ENCODE results near the gene GOLGA6L6. TPM values are rescaled to one million over a fixed set of nuclear protein-coding genes. Genes with fewer than 3 reads are reported as not detected.
"Not testable (repeated sequence)": the region's sequence is repeated elsewhere in the genome, so short reads cannot be mapped to it uniquely, and the experiment has no call there.

Gene GOLGA6L6, protein sequence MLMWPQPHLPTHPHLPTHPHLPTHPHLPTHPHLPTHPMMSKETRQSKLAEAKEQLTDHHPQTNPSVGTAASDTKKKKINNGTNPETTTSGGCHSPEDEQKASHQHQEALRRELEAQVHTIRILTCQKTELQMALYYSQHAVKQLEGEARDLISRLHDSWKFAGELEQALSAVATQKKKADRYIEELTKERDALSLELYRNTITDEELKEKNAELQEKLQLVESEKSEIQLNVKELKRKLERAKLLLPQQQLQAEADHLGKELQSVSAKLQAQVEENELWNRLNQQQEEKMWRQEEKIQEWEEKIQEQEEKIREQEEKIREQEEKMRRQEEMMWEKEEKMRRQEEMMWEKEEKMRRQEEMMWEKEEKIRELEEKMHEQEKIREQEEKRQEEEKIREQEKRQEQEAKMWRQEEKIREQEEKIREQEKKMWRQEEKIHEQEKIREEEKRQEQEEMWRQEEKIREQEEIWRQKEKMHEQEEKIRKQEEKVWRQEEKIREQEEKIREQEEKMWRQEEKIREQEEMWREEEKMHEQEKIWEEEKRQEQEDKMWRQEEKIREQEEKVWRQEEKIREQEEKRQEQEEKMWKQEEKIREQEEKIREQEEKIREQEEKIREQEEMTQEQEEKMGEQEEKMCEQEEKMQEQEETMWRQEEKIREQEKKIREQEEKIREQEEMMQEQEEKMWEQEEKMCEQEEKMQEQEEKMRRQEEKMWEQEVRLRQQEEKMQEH
- not detected for polyA plus RNA-seq (2013, experiment 1 of 4)
- not detected for polyA plus RNA-seq (2013, experiment 2 of 4)
- not detected for polyA plus RNA-seq (2013, experiment 3 of 4)
- polyA plus RNA-seq (2013, experiment 4 of 4) = not detected

DNA sequence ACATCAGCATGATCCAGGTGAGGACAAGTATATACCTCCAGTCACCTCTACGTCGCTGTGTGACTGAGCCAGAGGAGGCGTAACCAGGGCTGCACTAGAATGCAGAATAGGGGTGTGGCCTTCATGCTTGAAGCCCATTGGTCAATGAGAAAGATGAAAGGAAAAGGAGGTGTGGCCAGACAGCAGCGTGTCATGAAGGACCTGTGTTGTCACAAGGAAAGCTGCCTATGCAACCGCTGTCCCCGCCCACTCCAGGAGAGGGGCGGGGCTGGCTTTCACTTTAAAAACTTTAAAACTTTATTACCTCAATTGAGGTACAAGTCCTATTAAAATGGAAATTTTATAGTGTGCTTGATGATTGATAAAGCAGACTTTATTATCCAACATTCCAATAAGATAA is at the start of gene GOLGA6L6:
Gene GOLGA6L6, minus strand, starts transcription at position 101 of the 400 bp plus-strand sequence. Its CDS starts 91 bp downstream, at position 10.
- 85 to 89% methylated on average over 2 to 3 of the region's 7 CpGs for WGBS, 2 experiments

DNA sequence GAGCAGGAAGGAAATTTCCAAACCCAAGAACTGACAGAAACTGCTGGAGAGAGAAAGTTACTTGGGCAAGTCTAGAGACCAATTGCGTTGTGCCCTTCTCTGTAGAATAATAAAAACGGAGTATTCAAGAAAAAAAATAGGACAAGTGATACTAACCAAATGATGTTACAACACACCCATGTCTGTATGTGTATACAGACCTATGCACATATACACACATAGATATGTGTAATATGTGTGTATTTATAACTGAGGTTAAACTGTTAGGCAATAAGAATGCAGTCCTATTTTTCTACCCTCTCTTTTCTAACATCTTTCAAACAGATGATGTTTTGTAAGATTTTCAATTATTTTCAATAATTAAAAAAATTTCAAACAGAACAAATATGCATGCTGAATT is 48.5 kb upstream of the GOLGA6L6 start:
- no CpG with 5 or more reads among the region's 2 CpGs for WGBS, 2 experiments
- not testable (repeated sequence) for H3K27me3 ChIP-seq (ENCODE audit: control insufficient read depth, insufficient read depth, low read length, poor library complexity, severe bottlenecking); H3K27ac ChIP-seq (ENCODE audit: insufficient read depth, low read depth, low read length, poor library complexity, severe bottlenecking); H3K36me3 ChIP-seq (ENCODE audit: control insufficient read depth, insufficient read depth, low read length); H3K4me1 ChIP-seq (ENCODE audit: control insufficient read depth, insufficient read depth, low read length); H3K4me3 ChIP-seq (ENCODE audit: insufficient read depth, low read depth, low read length); H3K9me3 ChIP-seq (ENCODE audit: control insufficient read depth, low read length)

More for the DNA sequence above, at the start of gene GOLGA6L6:
- H3K36me3 ChIP-seq (ENCODE audit: control insufficient read depth, insufficient read depth, low read length); H3K4me1 ChIP-seq (ENCODE audit: control insufficient read depth, insufficient read depth, low read length); H3K4me3 ChIP-seq (ENCODE audit: insufficient read depth, low read depth, low read length); H3K27ac ChIP-seq (ENCODE audit: insufficient read depth, low read depth, low read length, poor library complexity, severe bottlenecking); H3K9me3 ChIP-seq (ENCODE audit: control insufficient read depth, low read length); H3K27me3 ChIP-seq (ENCODE audit: control insufficient read depth, insufficient read depth, low read length, poor library complexity, severe bottlenecking): not testable (repeated sequence)

DNA sequence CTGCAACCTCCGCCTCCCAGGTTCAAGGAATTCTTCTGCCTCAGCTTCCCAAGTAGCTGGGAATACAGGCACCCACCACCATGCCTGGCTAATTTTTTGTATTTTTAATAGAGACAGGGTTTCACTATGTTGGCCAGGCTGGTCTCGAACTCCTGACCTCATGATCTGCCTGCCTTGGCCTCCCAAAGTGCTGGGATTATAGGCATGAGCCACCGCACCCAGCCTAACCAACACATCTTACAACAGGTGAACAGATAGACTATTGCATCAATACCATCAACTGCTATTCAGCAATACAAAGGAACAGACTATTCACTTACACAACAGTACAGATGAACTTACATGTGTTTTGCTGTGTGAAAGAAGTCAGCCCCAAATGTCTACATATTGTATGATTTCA is 45.2 kb upstream of the GOLGA6L6 start:
- H3K4me1 ChIP-seq (ENCODE audit: control insufficient read depth, insufficient read depth, low read length); H3K36me3 ChIP-seq (ENCODE audit: control insufficient read depth, insufficient read depth, low read length); H3K27ac ChIP-seq (ENCODE audit: insufficient read depth, low read depth, low read length, poor library complexity, severe bottlenecking); H3K4me3 ChIP-seq (ENCODE audit: insufficient read depth, low read depth, low read length); H3K9me3 ChIP-seq (ENCODE audit: control insufficient read depth, low read length); H3K27me3 ChIP-seq (ENCODE audit: control insufficient read depth, insufficient read depth, low read length, poor library complexity, severe bottlenecking): not testable (repeated sequence)
- no CpG with 5 or more reads among the region's 3 CpGs for WGBS, 2 experiments

DNA sequence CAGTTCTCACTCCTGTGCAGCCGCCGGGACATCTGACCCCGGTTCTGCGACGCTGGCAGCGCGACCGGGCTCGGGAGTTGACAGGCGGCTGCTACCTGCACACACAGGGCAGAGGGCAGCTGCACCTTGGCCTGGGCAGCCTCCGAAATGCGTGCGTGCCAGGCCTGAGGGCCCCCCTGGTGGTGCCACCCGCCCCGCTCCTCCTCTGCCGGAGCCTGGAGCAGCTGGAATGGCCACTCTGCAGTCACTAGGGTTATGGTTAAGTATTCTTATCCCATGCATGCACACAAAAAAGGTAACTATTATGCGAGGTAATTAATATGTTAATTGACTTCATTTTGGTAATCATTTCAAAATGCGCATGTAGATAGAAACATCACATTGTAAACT is 41.1 kb upstream of the GOLGA6L6 start:
- WGBS, 2 experiments = 82 to 83% methylated on average over 6 to 7 of the region's 18 CpGs
- not testable (repeated sequence) for H3K4me1 ChIP-seq (ENCODE audit: control insufficient read depth, insufficient read depth, low read length); H3K36me3 ChIP-seq (ENCODE audit: control insufficient read depth, insufficient read depth, low read length); H3K27ac ChIP-seq (ENCODE audit: insufficient read depth, low read depth, low read length, poor library complexity, severe bottlenecking); H3K27me3 ChIP-seq (ENCODE audit: control insufficient read depth, insufficient read depth, low read length, poor library complexity, severe bottlenecking); H3K9me3 ChIP-seq (ENCODE audit: control insufficient read depth, low read length); H3K4me3 ChIP-seq (ENCODE audit: insufficient read depth, low read depth, low read length)

DNA sequence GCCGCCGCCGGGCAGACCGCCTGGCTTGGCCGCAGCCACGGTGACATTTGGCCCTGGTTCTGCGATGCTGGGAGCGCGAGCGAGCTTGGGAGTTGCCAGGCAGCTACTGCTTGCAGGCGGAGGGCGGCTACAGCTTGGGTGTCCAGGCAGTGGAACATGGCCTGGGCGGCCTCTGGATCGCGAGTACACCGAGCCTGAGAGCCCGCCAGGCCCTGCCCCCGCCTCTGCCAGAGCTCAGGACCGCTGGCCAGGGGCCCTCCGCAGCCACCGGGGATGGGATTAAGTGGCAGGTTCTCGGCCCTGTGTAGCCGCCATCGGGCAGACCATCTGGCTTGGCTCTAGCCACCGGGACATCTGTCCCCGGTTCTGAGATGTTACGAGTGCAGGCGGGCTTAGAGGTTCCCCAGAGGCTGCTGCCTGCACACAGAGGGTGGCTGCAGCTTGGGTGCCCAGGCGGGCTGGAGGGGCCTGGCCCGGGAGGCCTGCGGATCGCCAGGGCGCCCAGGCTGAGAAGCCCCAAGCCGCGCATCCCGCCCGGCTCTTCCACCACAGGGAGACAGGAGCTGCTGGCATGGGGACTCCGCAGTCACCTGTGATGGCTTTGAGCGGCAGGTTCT is 40.6 kb upstream of the GOLGA6L6 start:
- H3K4me1 ChIP-seq (ENCODE audit: control insufficient read depth, insufficient read depth, low read length); H3K27me3 ChIP-seq (ENCODE audit: control insufficient read depth, insufficient read depth, low read length, poor library complexity, severe bottlenecking); H3K9me3 ChIP-seq (ENCODE audit: control insufficient read depth, low read length); H3K27ac ChIP-seq (ENCODE audit: insufficient read depth, low read depth, low read length, poor library complexity, severe bottlenecking); H3K36me3 ChIP-seq (ENCODE audit: control insufficient read depth, insufficient read depth, low read length); H3K4me3 ChIP-seq (ENCODE audit: insufficient read depth, low read depth, low read length): not testable (repeated sequence)
- 71 to 74% methylated on average over 6 of the region's 39 CpGs for WGBS, 2 experiments

DNA sequence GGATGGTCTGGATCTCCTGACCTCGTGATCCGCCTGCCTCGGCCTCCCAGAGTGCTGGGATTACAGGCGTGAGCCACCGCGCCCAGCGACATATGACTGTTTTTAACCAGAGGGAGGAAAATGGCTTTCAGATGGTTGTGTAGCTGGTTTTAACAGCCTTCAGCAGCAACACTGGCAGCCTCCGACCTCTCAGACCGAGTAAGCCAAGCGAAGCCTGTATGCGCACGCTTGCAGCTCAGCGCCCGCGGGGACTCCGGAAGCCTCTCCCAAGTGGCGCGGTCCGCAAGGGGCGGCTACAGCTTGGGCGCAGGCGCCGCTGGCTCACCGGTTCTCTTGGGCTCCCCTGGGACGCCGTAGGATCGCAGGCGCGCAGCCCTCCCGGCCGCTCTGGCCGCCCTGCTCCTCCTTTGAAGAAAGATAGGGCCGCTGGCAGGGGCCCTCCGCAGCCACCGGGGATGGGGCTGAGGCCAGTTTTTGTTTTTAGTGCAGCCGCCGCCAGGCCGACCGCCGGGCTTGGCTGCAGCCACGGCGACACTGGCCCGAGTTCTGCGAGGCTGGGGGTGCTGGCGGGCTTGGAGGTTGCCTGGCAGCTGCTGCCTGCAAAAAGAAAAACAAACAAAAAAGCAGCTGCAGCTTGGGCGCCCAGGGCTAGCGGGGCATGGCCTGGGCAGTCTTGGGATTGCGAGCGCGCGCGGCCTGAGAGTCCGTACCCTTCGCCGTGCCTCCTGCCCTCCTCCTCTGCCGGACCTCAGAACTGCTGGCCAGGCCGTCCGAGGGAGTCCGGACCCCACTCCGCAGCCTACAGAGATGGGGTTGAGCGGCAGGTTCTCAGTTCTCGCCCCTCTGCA is 39.9 kb upstream of the GOLGA6L6 start:
- not testable (repeated sequence) for H3K27ac ChIP-seq (ENCODE audit: insufficient read depth, low read depth, low read length, poor library complexity, severe bottlenecking); H3K4me3 ChIP-seq (ENCODE audit: insufficient read depth, low read depth, low read length); H3K27me3 ChIP-seq (ENCODE audit: control insufficient read depth, insufficient read depth, low read length, poor library complexity, severe bottlenecking); H3K36me3 ChIP-seq (ENCODE audit: control insufficient read depth, insufficient read depth, low read length); H3K9me3 ChIP-seq (ENCODE audit: control insufficient read depth, low read length); H3K4me1 ChIP-seq (ENCODE audit: control insufficient read depth, insufficient read depth, low read length)
- WGBS, 2 experiments = 82 to 89% methylated on average over 6 of the region's 62 CpGs

DNA sequence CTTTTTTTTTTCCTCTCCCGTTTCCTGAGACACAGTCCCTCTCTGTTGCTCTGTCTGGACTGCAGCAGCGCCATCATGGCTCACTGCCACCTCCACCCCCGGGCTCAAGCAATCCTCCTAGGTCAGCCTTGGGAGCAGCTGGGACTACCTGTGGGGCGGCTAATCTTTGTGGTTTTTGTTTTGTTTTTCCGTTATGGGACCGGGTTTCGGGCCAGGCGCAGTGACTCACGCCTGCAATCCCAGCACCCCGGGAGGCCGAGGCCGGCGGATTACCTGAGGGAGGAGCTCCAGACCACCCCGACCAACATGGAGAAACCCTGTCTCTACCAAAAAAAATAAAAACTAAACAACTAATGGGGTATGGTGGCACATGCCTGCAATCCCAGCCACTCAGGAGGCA is 38.1 kb upstream of the GOLGA6L6 start:
- not testable (repeated sequence) for H3K4me3 ChIP-seq (ENCODE audit: insufficient read depth, low read depth, low read length); H3K4me1 ChIP-seq (ENCODE audit: control insufficient read depth, insufficient read depth, low read length); H3K27ac ChIP-seq (ENCODE audit: insufficient read depth, low read depth, low read length, poor library complexity, severe bottlenecking); H3K27me3 ChIP-seq (ENCODE audit: control insufficient read depth, insufficient read depth, low read length, poor library complexity, severe bottlenecking); H3K36me3 ChIP-seq (ENCODE audit: control insufficient read depth, insufficient read depth, low read length); H3K9me3 ChIP-seq (ENCODE audit: control insufficient read depth, low read length)
- WGBS, 2 experiments = 59 to 77% methylated on average over 6 of the region's 14 CpGs

DNA sequence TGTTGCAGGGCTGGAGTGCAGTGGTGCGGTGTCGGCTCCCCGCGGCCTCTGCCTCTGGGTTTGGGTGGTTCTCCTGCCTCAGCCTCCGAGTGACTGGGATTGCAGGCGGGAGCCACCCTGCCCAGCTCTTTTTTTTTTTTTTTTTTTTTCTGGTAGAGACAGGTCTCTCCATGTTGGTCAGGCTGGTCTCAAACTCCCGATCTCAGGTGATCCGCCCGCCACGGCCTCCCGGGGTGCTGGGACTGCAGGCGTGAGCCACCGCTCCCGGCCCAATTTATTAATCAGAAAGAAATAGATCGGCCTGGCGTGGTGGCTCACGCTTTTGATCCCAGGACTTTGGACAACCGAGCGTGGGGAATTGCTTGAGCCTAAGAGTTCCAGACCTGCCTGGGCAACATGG is 9.7 kb upstream of the GOLGA6L6 start:
- not testable (repeated sequence) for H3K4me1 ChIP-seq (ENCODE audit: control insufficient read depth, insufficient read depth, low read length); H3K9me3 ChIP-seq (ENCODE audit: control insufficient read depth, low read length); H3K27me3 ChIP-seq (ENCODE audit: control insufficient read depth, insufficient read depth, low read length, poor library complexity, severe bottlenecking); H3K27ac ChIP-seq (ENCODE audit: insufficient read depth, low read depth, low read length, poor library complexity, severe bottlenecking); H3K4me3 ChIP-seq (ENCODE audit: insufficient read depth, low read depth, low read length); H3K36me3 ChIP-seq (ENCODE audit: control insufficient read depth, insufficient read depth, low read length)
- WGBS, 2 experiments = no CpG with 5 or more reads among the region's 19 CpGs

DNA sequence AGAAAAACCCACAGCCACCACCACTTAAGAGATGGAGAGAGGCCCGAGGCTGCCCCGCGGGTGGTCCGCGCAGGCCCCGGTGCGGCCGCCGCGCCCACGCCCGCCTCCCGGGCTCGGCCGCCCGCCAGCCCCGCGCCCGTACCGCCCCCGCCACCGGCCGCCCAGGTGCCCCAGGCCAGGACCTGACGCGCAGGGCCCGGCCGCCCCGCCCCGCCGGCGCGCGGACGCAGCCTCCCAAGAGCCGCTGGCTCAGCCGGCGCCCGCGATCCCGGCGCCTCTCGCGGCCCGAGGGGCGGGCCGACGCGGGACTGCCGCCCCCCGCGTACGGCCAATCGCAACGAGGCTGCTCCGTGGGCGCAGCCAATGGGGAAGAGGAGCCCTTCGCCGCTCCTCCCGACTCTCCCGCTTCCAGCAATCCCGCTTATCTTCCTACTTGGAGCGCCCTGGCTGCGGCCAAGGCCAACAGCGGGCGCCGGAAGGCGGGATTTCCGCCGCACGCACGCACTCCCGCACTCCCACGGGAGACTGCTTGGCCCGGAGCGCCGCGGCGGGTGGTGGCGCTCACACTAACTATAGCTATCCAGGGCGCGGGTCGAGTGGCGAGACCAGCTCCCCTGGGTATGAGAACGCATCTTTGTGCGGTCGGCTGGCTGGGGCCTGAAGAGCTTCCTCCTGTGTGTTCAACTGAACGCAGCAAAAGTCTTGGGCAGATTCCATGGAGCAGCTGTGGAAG is 35.5 kb downstream of the GOLGA6L6 start:
- 48% methylated on average over 5 of the region's 87 CpGs; no CpG with 5 or more reads in 1 of the 2 experiments for WGBS, 2 experiments
- not testable (repeated sequence) for H3K4me3 ChIP-seq (ENCODE audit: insufficient read depth, low read depth, low read length); H3K27me3 ChIP-seq (ENCODE audit: control insufficient read depth, insufficient read depth, low read length, poor library complexity, severe bottlenecking)

More for the DNA sequence above, 35.5 kb downstream of the GOLGA6L6 start:
- H3K27ac ChIP-seq (ENCODE audit: insufficient read depth, low read depth, low read length, poor library complexity, severe bottlenecking); H3K36me3 ChIP-seq (ENCODE audit: control insufficient read depth, insufficient read depth, low read length); H3K9me3 ChIP-seq (ENCODE audit: control insufficient read depth, low read length); H3K4me1 ChIP-seq (ENCODE audit: control insufficient read depth, insufficient read depth, low read length): not testable (repeated sequence)
